HL-60/S4 treated with phorbol 12-myristate 13-acetate at 8.2 ng/mL for 4 days and 3 days (cell line): ENCODE measurements around the gene DCP1B.

Experiments used
- in situ Hi-C: fragments of 300-500 bp; cut with MboI; formaldehyde crosslinking; loops from 2 replicates; pipeline ENCODE4 v1.15.0; 2022; ENCODE audit warnings: low sequenced_read_pairs

The DCP1B gene

DNA sequence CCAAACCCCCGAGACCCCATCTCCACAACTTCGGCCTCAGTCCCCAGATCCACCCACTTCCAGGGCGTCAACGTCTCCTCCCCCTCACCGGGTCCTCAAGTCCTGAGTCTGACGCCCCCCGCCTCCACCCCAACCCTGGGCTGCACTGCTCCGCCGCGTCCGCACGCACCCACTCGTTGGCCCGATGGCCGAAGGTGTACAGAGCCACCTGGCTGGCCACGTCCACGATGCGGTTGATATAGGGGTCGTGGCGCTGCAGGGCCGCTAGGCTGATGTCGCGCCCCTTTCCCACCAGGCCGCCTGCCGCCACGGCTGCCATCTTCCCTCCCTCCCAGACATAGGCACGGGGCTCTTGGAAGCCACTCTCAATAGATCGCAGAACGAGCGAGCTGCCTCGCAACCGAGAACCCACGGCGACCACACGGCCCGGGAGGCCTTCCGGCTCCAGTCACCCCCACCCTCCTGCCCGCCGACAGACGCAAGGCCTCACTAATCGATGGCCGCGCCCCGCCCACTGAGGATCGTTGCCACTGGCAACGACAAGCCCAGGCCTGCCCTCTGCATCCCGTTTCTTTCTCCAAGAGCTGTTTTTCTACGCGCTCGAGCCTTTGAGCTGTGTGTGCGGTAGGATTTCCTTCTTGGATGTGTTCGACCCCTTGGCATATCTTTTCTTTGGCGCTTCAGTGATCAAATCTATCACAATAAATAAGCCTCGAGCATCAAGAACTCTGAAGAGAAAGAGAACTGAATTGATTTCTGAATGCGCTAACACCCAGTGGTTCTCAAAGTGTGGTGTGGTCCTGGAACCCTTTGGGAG is at the start of gene DCP1B:
DCP1B (minus strand) TSS at position 345 of the 817 bp plus-strand sequence; CDS start at position 319, 26 bp downstream.
- in situ Hi-C loops: no loop called here

DNA sequence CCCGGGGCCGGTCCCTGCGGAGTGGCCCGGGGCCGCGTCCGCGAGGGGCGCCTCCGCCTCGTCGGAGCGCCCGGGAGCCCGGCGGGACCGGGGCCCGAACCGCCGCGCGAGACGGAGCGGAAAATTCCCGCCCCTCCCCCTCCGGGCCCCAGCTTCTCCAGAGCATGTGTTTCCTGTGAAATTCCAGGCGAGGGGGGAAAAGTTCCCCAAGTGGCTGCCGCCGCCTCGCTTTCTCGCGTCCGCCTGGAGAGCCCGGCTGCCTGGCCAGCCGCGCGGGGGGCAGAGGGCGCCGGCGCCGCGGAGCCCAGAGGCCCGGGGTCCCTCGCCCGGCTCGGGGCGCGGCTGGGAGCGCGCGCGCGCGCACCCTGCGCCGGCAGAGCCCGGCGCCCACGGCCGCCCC is 49.4 kb upstream of the DCP1B start:
- in situ Hi-C loops: loop anchor here (25.0 kb wide), 1 partner anchor 534 kb away; no protein-coding TSS in a partner anchor

DNA sequence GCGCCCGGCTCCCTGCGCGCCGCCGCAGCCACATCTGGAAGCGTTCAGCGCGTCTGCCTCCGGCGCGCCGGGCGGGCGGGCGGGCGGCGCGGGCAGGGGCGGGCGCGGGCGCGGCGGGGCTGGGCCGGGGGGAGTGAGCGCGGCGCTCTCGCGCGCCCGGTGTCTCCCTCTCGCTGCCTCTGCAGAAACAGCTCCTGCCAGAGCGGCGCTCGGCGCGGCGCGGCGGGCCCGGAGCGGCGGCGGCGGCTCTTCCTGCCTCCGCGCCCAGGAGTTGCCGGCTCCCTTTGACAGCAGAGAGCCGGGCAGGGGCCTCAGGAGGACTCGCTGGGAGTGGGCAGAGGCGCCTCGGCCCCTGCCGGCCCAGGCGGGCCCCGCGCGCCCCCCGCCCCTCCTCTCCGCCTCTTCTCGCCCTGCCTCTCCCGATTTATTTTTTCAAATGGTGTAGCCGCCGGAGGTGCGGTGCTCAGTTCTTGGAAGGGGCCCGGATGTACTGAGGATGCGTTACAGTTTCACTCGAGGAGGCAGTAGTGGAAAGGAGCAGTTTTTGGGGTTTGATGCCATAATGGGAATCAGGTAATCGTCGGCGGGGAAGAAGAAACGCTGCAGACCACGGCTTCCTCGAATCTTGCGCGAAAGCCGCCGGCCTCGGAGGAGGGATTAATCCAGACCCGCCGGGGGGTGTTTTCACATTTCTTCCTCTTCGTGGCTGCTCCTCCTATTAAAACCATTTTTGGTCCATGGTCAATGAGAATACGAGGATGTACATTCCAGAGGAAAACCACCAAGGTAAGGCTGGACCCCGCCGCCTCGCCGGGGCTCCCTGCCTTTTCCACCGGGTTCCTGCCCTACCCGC is 48.8 kb upstream of the DCP1B start, which contains the start of gene CACNA1C:
CACNA1C (plus strand) TSS at position 162 of the 853 bp plus-strand sequence; CDS start at position 738, 576 bp downstream.
- in situ Hi-C loops: loop anchor here (25.0 kb wide), 1 partner anchor 534 kb away; no protein-coding TSS in a partner anchor

DNA sequence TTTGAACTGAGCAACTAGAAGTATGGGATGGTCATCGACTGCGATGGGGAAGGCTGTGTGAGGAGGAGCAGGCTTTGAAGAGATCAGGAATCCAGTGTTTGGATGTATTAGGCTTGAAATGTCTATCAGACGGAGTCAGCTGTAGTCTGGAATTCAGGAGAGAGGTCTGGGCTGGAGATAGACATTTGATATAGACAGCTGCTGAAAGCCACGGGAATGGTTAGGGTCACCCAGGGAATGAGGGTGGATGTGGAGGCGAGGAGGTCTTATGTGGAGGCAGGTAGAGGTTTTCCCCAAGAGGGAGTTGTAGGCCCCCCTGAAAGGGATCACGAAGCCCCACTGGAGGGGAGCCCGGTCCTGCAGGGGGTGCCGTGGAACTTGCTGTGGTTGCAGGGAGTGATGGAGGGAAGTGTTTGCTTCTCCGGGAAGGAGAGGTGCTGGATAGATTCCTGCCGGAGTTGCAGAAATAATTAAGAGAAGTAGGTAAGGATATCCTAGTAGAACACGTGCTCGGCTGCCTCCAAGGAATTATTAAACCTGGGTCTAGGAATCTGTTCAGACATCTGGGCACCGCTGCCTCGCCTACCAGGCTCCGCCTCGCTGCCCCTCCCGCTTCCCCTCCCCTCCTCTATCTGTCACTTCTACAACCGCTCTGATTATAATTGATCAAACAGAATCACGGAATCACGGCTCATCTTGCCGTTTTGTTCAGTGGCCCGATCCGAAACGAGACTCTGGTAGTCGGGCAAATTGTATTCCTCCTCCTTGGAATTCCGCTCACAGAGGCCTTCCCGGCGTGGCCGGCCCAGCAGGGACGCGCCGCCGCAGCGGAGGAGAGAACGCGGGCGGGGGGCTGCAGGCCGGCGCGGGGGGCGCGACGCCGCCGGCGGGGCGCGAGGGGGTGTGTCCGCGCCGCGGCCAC is 47.7 kb upstream of the DCP1B start:
- in situ Hi-C loops: loop anchor here (25.0 kb wide), 1 partner anchor 535 kb away; no protein-coding TSS in a partner anchor

GRCh38 chr12:2049604-2050540 is 45.6 kb upstream of the DCP1B start:
- in situ Hi-C loops: loop anchor here (25.0 kb wide), 1 partner anchor 537 kb away; no protein-coding TSS in a partner anchor

DNA sequence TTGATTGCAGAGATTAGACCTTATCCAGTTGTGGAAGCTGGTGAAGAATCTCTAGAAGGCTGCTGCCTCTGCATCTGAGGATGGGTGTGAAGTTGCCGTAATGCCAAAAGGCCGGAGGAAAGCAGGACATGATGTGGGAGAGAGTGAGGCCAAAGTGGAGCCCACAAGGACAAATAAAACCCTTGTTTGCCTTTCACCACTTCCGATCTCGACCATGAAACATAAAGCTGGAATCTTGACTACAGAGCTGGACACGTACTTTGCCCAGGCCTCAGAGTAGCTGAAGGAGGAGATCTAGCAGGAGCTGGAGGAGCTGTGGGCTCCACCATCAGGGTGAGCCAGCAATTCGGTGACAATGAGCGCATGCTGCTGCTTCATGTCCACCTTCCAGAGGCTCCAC is 43.5 kb upstream of the DCP1B start:
- in situ Hi-C loops: no loop called here

DNA sequence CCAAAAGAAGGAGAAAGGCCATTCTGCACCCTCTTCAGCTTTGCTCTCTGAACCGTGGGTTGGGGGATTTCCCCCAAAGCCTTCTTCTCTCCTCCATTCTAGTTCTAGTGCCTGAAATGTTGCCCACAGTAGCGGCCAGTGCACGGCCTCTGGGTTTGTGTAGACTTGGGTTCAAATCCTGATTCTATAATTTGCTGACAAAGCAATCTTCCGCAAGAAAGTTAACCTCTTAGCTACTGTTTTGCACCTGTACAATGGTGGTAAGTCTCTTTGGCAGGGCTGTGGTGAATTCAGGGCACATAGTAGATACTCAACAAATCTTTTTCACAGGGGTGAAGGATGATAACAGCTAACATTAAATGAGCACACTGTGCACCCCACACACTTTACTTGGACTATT is 42.7 kb upstream of the DCP1B start:
- in situ Hi-C loops: no loop called here

GRCh38 chr12:2044165-2044564 is 39.9 kb upstream of the DCP1B start:
- in situ Hi-C loops: no loop called here

GRCh38 chr12:2043054-2043453 is 38.8 kb upstream of the DCP1B start:
- in situ Hi-C loops: no loop called here

- in situ Hi-C loops: no loop called here
Measured at GRCh38 chr12:2039034-2039433, 34.8 kb upstream of the DCP1B start.

DNA sequence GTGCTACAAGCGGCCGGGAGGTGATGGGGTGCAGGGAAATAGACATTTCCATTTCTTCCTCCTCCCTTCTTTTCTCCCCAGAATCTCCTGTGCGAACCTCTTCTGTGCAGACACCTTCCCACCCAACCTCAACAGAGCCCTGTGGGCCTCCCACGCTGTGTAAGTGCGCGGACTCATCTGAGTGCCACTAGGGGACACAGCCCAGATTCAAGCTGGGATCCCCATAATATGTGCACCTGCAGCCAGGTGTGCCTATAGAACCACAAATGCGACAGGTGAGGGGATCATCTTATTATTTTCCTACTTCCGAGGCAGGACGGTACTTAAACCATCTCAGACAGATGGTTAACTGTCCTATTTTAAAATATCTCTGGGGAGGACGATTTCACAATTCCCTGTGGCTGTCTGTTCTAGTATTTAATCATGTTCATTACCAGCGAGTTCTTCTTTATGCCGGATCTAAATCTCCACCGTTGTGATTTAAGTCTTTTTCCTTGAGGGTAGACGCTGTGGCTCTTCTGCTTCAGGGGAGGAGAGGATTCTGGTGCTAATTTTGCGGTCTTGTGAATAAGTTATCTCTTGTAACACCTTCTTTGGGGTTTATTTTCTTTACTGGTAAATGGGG is 31.3 kb upstream of the DCP1B start:
- in situ Hi-C loops: no loop called here

- in situ Hi-C loops: no loop called here
Measured at GRCh38 chr12:2034633-2035430, 30.6 kb upstream of the DCP1B start.

DNA sequence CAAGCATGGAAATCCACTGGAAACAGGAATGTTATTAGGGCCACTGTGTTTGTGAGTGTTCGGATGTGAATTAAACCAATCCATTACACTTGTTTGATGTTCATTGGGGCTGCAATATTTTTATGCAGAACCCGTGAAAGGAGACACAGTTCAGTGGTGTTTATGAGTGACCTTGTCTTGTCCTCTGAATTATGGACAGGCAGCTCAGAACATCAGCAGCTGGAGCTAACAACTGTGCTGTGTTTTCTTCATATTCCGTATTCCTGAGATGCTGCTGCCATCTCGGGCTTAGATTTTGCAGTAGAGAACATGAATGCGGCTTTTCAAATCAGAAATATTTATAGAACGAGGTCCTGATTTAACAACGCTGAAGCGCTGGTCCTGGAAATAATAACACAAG is 28.2 kb upstream of the DCP1B start:
- in situ Hi-C loops: no loop called here

DNA sequence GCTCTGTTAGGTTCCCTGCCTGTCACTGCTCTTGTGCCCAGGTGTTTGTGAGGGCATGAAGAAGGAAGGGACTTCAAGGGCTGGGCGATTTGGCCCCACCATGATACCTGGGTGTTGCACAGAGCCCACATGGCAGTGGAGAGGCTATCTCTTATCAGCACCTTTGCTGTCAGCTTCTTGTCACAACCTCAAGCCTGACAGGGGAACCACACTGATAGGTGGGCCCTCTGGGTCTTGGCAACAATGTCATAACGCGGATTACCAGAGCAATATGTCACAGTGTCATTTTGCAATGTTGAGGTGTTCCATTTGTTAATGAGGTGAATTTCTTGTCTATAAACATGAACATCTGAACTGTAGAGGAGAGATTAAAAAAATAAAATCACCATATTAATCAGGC is 25.6 kb upstream of the DCP1B start:
- in situ Hi-C loops: no loop called here

DNA sequence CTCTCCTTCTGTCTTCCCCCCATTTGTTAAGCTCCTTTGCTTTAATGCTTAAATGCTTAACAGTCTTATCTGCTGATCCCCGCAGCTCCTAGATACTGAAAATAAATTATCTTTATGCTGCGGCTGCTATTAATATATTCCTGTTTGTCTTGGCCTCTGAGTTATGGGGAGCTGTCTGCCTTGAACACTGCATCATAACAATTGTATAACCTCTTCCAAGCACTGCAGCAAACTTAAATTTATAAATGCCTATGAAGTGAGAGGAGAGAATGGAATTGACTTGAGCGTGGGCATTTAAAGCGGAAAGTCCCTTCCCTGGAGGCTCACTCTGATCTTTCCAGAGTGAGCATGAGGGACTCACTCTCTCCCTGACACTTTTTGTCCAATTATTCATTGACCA is 23.1 kb upstream of the DCP1B start:
- in situ Hi-C loops: no loop called here

DNA sequence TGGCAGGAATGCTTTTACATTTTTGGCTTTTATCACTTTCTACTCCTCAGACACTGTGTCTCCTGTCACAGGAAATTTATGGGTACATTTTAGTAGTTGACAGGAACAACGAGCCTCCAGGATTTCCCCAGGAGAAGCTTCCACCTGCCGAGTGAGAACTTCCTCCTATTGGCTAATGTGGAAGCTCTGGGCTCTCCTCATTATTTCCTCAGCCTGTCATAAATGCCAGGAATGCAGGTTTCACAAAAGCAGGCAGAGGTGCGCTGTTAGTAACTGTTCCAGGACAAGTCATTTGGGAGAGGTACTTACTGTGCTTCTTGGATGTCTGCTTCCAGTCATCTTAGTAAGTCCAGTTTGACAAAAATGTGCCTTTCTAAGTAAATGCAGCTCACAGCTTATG is 19.1 kb upstream of the DCP1B start:
- in situ Hi-C loops: no loop called here

DNA sequence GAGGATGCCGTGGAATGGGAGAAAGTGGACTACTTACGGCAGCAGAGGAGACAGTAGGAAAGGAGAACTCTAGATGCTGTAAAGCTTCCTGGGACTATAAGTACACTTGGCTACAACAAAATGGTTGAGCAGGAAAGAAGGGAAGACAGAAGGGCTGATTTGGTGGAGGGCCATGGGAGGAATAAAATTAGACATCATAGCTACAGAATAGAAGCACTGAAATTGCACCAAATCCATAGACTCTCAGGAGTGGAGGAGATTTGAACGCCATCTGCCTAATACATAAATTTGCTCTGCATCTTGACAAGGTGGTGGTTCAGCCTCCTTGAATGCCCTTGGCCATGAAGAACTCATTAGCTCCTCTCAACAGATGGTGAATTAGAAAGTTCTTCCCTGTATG is 16.3 kb upstream of the DCP1B start:
- in situ Hi-C loops: no loop called here

- in situ Hi-C loops: no loop called here
Measured at GRCh38 chr12:2019126-2019525, 14.9 kb upstream of the DCP1B start.
